ENCODE data around the gene HIVEP1.

Gene HIVEP1

DNA sequence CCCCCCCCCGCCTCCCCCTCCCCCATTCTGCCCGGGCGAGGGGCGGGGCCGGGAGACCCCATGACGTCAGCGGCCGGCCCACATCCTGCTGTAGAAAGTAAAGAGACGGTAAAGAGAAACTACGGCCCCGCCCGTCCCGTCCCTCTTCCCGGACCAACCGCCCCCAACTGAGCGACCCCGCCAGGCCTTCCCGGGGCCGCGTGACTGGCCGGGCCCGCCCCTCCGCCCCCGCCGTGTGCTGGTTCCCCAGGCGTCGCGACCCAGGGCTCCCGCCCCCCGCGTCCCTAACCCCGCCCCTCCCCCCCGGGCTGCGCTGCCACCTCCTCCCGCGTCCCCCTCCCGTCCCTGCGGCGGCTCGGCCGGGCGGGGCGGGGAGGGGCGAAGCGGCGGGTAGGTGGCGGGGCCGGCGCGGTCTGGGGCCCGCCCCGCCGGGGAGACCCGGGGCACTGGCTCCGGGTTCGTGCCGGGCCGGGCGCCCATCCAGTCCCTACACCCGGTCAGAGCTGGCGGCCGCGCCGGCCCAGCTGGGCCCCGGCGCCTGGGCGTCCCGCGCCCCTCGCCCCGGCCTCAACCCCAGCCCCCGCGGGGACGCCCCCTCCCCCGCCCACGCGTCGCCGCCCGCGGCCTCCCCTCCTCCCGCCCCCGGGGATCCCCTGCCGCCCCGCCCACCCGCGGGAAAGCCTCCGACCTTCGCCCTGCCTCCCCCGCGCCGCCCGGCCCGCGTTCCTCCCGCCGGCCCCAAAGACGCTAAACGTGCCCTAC lies 655 bp upstream of the HIVEP1 start (continued):
- TF ChIP-seq IKZF3 (tag by site-specific recombination; IDR thresholded peaks at IDR 0.05) (peak; percentile 31; the same call in 1 of the 2 replicates), ZSCAN23 (tag by site-specific recombination; IDR thresholded peaks at IDR 0.05) (no peak), ZBTB17 (tag by site-specific recombination; IDR thresholded peaks at IDR 0.05) (no peak), ZNF354C (tag by site-specific recombination; IDR thresholded peaks at IDR 0.05; ENCODE audit: borderline replicate concordance, low read depth) (no peak), ZNF747 (tag by site-specific recombination; IDR thresholded peaks at IDR 0.05) (no peak), ZNF132 (tag by site-specific recombination; IDR thresholded peaks at IDR 0.05; ENCODE audit: borderline replicate concordance) (no peak), ZNF776 (tag by site-specific recombination; IDR thresholded peaks at IDR 0.05; ENCODE audit: borderline replicate concordance) (no peak), ZNF302 (tag by site-specific recombination; IDR thresholded peaks at IDR 0.05; ENCODE audit: low read depth) (no peak), ZNF561 (tag by site-specific recombination; IDR thresholded peaks at IDR 0.05; ENCODE audit: borderline replicate concordance) (no peak), ZNF23 (tag by site-specific recombination; IDR thresholded peaks at IDR 0.05; ENCODE audit: borderline replicate concordance) (no peak), ZNF501 (tag by site-specific recombination; IDR thresholded peaks at IDR 0.05) (no peak), BCL6B (tag by site-specific recombination; IDR thresholded peaks at IDR 0.05) (no peak), ZNF473 (tag by site-specific recombination; IDR thresholded peaks at IDR 0.05) (no peak), ZNF76 (tag by site-specific recombination; IDR thresholded peaks at IDR 0.05; ENCODE audit: borderline replicate concordance, low read depth) (no peak), KLF8 (tag by site-specific recombination; IDR thresholded peaks at IDR 0.05) (no peak; the same call in 1 of the 2 replicates), ZNF513 (tag by site-specific recombination; IDR thresholded peaks at IDR 0.05) (no peak), GLIS2 (tag by site-specific recombination; IDR thresholded peaks at IDR 0.05) (peak; percentile 53; the same call in 1 of the 2 replicates), ZNF549 (tag by site-specific recombination; IDR thresholded peaks at IDR 0.05) (no peak), ZNF639 (tag by site-specific recombination; IDR thresholded peaks at IDR 0.05) (no peak), ZXDB (tag by site-specific recombination; IDR thresholded peaks at IDR 0.05) (no peak), ZNF514 (tag by site-specific recombination; IDR thresholded peaks at IDR 0.05) (no peak), YY2 (tag by site-specific recombination; IDR thresholded peaks at IDR 0.05) (no peak), TCF7L2 (IDR thresholded peaks at IDR 0.05; ENCODE audit: borderline replicate concordance, low read depth, low read length) (no peak), ZNF394 (tag by site-specific recombination; IDR thresholded peaks at IDR 0.05; ENCODE audit: borderline replicate concordance) (no peak), ZNF248 (tag by site-specific recombination; IDR thresholded peaks at IDR 0.05) (no peak), ZBTB48 (tag by site-specific recombination; IDR thresholded peaks at IDR 0.05) (no peak), ZNF624 (tag by site-specific recombination; IDR thresholded peaks at IDR 0.05) (no peak), SALL2 (tag by site-specific recombination; IDR thresholded peaks at IDR 0.05; ENCODE audit: borderline replicate concordance) (no peak), ZNF24 (tag by site-specific recombination; IDR thresholded peaks at IDR 0.05) (no peak), GLIS1 (tag by site-specific recombination; IDR thresholded peaks at IDR 0.05) (peak; percentile 32; the same call in 1 of the 2 replicates), ZNF610 (tag by site-specific recombination; IDR thresholded peaks at IDR 0.05; ENCODE audit: borderline replicate concordance) (no peak), SP3 (tag by site-specific recombination; IDR thresholded peaks at IDR 0.05) (peak; percentile 57), ZNF292 (tag by site-specific recombination; IDR thresholded peaks at IDR 0.05; ENCODE audit: borderline replicate concordance, low read depth) (no peak)
- TF ChIP-seq, protein P1, sequence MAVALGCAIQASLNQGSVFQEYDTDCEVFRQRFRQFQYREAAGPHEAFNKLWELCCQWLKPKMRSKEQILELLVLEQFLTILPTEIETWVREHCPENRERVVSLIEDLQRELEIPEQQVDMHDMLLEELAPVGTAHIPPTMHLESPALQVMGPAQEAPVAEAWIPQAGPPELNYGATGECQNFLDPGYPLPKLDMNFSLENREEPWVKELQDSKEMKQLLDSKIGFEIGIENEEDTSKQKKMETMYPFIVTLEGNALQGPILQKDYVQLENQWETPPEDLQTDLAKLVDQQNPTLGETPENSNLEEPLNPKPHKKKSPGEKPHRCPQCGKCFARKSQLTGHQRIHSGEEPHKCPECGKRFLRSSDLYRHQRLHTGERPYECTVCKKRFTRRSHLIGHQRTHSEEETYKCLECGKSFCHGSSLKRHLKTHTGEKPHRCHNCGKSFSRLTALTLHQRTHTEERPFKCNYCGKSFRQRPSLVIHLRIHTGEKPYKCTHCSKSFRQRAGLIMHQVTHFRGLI (tag by site-specific recombination; IDR thresholded peaks at IDR 0.05), result no peak
- TF ChIP-seq, protein P2, sequence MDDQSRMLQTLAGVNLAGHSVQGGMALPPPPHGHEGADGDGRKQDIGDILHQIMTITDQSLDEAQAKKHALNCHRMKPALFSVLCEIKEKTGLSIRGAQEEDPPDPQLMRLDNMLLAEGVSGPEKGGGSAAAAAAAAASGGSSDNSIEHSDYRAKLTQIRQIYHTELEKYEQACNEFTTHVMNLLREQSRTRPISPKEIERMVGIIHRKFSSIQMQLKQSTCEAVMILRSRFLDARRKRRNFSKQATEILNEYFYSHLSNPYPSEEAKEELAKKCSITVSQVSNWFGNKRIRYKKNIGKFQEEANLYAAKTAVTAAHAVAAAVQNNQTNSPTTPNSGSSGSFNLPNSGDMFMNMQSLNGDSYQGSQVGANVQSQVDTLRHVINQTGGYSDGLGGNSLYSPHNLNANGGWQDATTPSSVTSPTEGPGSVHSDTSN (CRISPR knock-in tag; IDR thresholded peaks at IDR 0.05), result no peak

All from HEK293 (cell line).